HEK293 (cell line): Measurements from ENCODE around the gene RNF115.

Source experiments
- BCL11B ChIP-seq: fragments of 450-650 bp; formaldehyde crosslinking; IDR thresholded peaks from 2 replicates; pipeline ENCODE4 v1.5.1; 2016; ENCODE audit warnings: low read depth, missing biosample characterization, missing genetic modification characterization
- KLF10 ChIP-seq: fragments of 450-650 bp; IDR thresholded peaks from 2 replicates; pipeline ENCODE4 v1.5.1; 2018; ENCODE audit warnings: missing biosample characterization, mild to moderate bottlenecking, missing genetic modification characterization
- KLF7 ChIP-seq: fragments of 450-650 bp; formaldehyde crosslinking; IDR thresholded peaks from 2 replicates; pipeline ENCODE4 v1.5.1; 2016; ENCODE audit warnings: missing biosample characterization, missing genetic modification characterization, borderline replicate concordance
- KLF8 ChIP-seq: fragments of 450-650 bp; formaldehyde crosslinking; IDR thresholded peaks from 2 replicates; pipeline ENCODE4 v1.5.1; 2016; ENCODE audit warnings: missing biosample characterization, missing genetic modification characterization
- KLF9 ChIP-seq: fragments of 450-650 bp; formaldehyde crosslinking; IDR thresholded peaks from 2 replicates; pipeline ENCODE4 v1.5.1; 2016; ENCODE audit warnings: missing biosample characterization, missing genetic modification characterization, low read depth
- SCRT2 ChIP-seq: fragments of 450-650 bp; formaldehyde crosslinking; IDR thresholded peaks from 2 replicates; pipeline ENCODE4 v1.5.1; 2016; ENCODE audit warnings: missing biosample characterization, missing genetic modification characterization
- ZBTB17 ChIP-seq: fragments of 450-650 bp; formaldehyde crosslinking; IDR thresholded peaks from 2 replicates; pipeline ENCODE4 v1.5.1; 2016; ENCODE audit warnings: missing biosample characterization, missing genetic modification characterization
- ZBTB48 ChIP-seq: fragments of 450-650 bp; formaldehyde crosslinking; IDR thresholded peaks from 2 replicates; pipeline ENCODE4 v1.5.1; 2016; ENCODE audit warnings: missing biosample characterization, missing genetic modification characterization
- ZEB2 ChIP-seq: fragments of 450-650 bp; formaldehyde crosslinking; IDR thresholded peaks from 2 replicates; pipeline ENCODE4 v1.5.1; 2016; ENCODE audit warnings: missing biosample characterization, missing genetic modification characterization
- ZFHX2 ChIP-seq: fragments of 450-650 bp; formaldehyde crosslinking; conservative IDR thresholded peaks from 2 replicates; pipeline ENCODE4 v1.5.1; 2016; ENCODE audit warnings: missing biosample characterization, missing genetic modification characterization
- ZIC2 ChIP-seq: fragments of 450-650 bp; formaldehyde crosslinking; IDR thresholded peaks from 2 replicates; pipeline ENCODE4 v1.5.1; 2016; ENCODE audit warnings: missing biosample characterization, missing genetic modification characterization
- ZNF133 ChIP-seq: fragments of 450-650 bp; formaldehyde crosslinking; IDR thresholded peaks from 2 replicates; pipeline ENCODE4 v1.5.1; 2016; ENCODE audit warnings: missing biosample characterization, missing genetic modification characterization
- ZNF140 ChIP-seq: fragments of 450-650 bp; formaldehyde crosslinking; IDR thresholded peaks from 2 replicates; pipeline ENCODE4 v1.5.1; 2016; ENCODE audit warnings: missing biosample characterization, missing genetic modification characterization
- ZNF146 ChIP-seq: fragments of 450-650 bp; formaldehyde crosslinking; IDR thresholded peaks from 2 replicates; pipeline ENCODE4 v1.5.1; 2016; ENCODE audit warnings: missing biosample characterization, missing genetic modification characterization
- ZNF157 ChIP-seq: fragments of 450-650 bp; formaldehyde crosslinking; IDR thresholded peaks from 2 replicates; pipeline ENCODE4 v1.5.1; 2016; ENCODE audit warnings: missing biosample characterization, missing genetic modification characterization
- ZNF19 ChIP-seq: fragments of 450-650 bp; formaldehyde crosslinking; IDR thresholded peaks from 2 replicates; pipeline ENCODE4; 2016; ENCODE audit warnings: missing biosample characterization, missing genetic modification characterization, low read depth
- ZNF239 ChIP-seq: fragments of 450-650 bp; formaldehyde crosslinking; IDR thresholded peaks from 2 replicates; pipeline ENCODE4 v1.5.1; 2016; ENCODE audit warnings: missing biosample characterization, missing genetic modification characterization
- ZNF24 ChIP-seq: fragments of 450-650 bp; formaldehyde crosslinking; IDR thresholded peaks from 2 replicates; pipeline ENCODE4 v1.5.1; 2016; ENCODE audit warnings: missing biosample characterization, missing genetic modification characterization
- ZNF248 ChIP-seq: fragments of 450-650 bp; formaldehyde crosslinking; IDR thresholded peaks from 2 replicates; pipeline ENCODE4 v1.5.1; 2017; ENCODE audit warnings: missing biosample characterization, missing genetic modification characterization
- ZNF394 ChIP-seq: fragments of 450-650 bp; formaldehyde crosslinking; IDR thresholded peaks from 2 replicates; pipeline ENCODE4 v1.5.1; 2016; ENCODE audit warnings: missing biosample characterization, missing genetic modification characterization, mild to moderate bottlenecking, moderate library complexity, borderline replicate concordance
- ZNF404 ChIP-seq: fragments of 450-650 bp; formaldehyde crosslinking; IDR thresholded peaks from 2 replicates; pipeline ENCODE4 v1.5.1; 2017; ENCODE audit warnings: missing biosample characterization, missing genetic modification characterization
- ZNF416 ChIP-seq: fragments of 450-650 bp; formaldehyde crosslinking; IDR thresholded peaks from 2 replicates; pipeline ENCODE4 v1.5.1; 2016; ENCODE audit warnings: missing biosample characterization, missing genetic modification characterization
- ZNF600 ChIP-seq: fragments of 450-650 bp; formaldehyde crosslinking; IDR thresholded peaks from 2 replicates; pipeline ENCODE4 v1.5.1; 2016; ENCODE audit warnings: missing biosample characterization, missing genetic modification characterization
- ZNF776 ChIP-seq: fragments of 450-650 bp; formaldehyde crosslinking; IDR thresholded peaks from 2 replicates; pipeline ENCODE4 v1.5.0; 2017; ENCODE audit warnings: missing biosample characterization, missing genetic modification characterization, borderline replicate concordance
- ZNF792 ChIP-seq: fragments of 450-650 bp; formaldehyde crosslinking; IDR thresholded peaks from 2 replicates; pipeline ENCODE4 v1.5.1; 2016; ENCODE audit warnings: missing biosample characterization, missing genetic modification characterization
- ZSCAN16 ChIP-seq: fragments of 450-650 bp; formaldehyde crosslinking; IDR thresholded peaks from 2 replicates; pipeline ENCODE4 v1.5.1; 2016; ENCODE audit warnings: missing biosample characterization, missing genetic modification characterization
- ZSCAN23 ChIP-seq: fragments of 450-650 bp; formaldehyde crosslinking; IDR thresholded peaks from 2 replicates; pipeline ENCODE4 v1.5.1; 2016; ENCODE audit warnings: missing biosample characterization, missing genetic modification characterization
- ZSCAN30 ChIP-seq: fragments of 450-650 bp; IDR thresholded peaks from 2 replicates; pipeline ENCODE4 v1.5.1; 2018; ENCODE audit warnings: missing biosample characterization, mild to moderate bottlenecking, missing genetic modification characterization, moderate library complexity
- TF ChIP-seq, protein P1 (sequence below): IDR thresholded peaks from 2 replicates; pipeline ENCODE4 v1.6.1; 2011; ENCODE audit warnings: mild to moderate bottlenecking, low read depth, low read length, borderline replicate concordance
- TF ChIP-seq, protein P2 (sequence below): fragments of 450-650 bp; formaldehyde crosslinking; IDR thresholded peaks from 2 replicates; pipeline ENCODE4 v1.5.1; 2016; ENCODE audit warnings: missing biosample characterization, missing genetic modification characterization
- TF ChIP-seq, protein P3 (sequence below): fragments of 450-650 bp; IDR thresholded peaks from 2 replicates; pipeline ENCODE4 v1.5.1; 2018; ENCODE audit warnings: missing biosample characterization, missing genetic modification characterization
- TF ChIP-seq, protein P4 (sequence below): fragments of 450-650 bp; formaldehyde crosslinking; IDR thresholded peaks from 2 replicates; pipeline ENCODE4 v1.5.1; 2016; ENCODE audit warnings: missing biosample characterization, missing genetic modification characterization
- TF ChIP-seq, protein P5 (sequence below): fragments of 450-650 bp; formaldehyde crosslinking; optimal IDR thresholded peaks from 2 replicates; pipeline ENCODE3; 2016; ENCODE audit warnings: missing biosample characterization, mild to moderate bottlenecking, missing genetic modification characterization

Gene RNF115

DNA sequence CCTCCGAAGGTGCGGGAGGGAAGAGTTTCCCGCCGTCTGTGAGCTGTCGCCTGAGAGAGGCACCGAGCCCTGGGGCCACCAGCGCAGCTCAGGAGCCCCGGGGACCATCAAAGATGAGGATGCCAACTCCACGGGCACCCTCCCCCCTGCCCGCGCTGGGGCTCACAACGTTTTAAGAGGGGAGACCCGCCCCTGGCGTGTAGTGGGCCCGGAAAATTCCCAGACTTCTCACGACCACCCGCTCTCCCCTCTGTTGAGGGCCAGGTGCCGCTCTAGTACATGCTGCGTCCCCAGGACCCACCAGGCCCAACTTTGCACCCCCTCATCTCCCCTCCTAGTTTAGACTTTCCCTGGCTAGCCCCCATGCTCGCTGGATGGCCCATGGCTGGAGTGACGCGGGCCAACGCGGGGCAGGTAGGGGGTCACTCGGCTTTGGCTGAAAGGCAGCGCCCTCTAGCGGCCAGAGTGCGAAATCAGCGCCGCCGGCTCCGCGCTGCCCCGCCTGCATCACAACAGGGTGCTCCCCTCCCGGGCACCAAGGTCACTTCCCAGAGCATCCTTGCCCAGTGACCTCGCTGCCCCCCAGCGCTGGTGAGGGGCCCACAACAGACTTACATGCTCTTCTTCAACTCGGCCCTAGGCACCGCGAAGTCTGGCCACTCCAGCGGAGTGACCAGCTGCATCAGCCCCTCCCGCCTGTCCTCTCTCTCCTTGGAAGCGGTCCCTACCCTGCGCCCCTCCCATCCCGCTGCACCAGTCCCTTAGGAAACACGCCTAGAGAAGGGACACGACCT is 102.8 kb downstream of the RNF115 start (continued):
- TF ChIP-seq, protein P1, sequence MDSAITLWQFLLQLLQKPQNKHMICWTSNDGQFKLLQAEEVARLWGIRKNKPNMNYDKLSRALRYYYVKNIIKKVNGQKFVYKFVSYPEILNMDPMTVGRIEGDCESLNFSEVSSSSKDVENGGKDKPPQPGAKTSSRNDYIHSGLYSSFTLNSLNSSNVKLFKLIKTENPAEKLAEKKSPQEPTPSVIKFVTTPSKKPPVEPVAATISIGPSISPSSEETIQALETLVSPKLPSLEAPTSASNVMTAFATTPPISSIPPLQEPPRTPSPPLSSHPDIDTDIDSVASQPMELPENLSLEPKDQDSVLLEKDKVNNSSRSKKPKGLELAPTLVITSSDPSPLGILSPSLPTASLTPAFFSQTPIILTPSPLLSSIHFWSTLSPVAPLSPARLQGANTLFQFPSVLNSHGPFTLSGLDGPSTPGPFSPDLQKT = no peak
- TF ChIP-seq, protein P2, sequence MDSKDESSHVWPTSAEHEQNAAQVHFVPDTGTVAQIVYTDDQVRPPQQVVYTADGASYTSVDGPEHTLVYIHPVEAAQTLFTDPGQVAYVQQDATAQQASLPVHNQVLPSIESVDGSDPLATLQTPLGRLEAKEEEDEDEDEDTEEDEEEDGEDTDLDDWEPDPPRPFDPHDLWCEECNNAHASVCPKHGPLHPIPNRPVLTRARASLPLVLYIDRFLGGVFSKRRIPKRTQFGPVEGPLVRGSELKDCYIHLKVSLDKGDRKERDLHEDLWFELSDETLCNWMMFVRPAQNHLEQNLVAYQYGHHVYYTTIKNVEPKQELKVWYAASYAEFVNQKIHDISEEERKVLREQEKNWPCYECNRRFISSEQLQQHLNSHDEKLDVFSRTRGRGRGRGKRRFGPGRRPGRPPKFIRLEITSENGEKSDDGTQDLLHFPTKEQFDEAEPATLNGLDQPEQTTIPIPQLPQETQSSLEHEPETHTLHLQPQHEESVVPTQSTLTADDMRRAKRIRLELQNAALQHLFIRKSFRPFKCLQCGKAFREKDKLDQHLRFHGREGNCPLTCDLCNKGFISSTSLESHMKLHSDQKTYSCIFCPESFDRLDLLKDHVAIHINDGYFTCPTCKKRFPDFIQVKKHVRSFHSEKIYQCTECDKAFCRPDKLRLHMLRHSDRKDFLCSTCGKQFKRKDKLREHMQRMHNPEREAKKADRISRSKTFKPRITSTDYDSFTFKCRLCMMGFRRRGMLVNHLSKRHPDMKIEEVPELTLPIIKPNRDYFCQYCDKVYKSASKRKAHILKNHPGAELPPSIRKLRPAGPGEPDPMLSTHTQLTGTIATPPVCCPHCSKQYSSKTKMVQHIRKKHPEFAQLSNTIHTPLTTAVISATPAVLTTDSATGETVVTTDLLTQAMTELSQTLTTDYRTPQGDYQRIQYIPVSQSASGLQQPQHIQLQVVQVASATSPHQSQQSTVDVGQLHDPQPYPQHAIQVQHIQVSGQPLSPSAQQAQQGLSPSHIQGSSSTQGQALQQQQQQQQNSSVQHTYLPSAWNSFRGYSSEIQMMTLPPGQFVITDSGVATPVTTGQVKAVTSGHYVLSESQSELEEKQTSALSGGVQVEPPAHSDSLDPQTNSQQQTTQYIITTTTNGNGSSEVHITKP (tag by site-specific recombination) = peak; percentile 49
- TF ChIP-seq ZFHX2 (tag by site-specific recombination) (no peak), ZNF140 (tag by site-specific recombination) (no peak), ZNF404 (tag by site-specific recombination) (no peak), ZBTB17 (tag by site-specific recombination) (peak; percentile 65), BCL11B (tag by site-specific recombination) (peak; percentile 89), ZBTB48 (tag by site-specific recombination) (peak; percentile 99), ZNF157 (tag by site-specific recombination) (no peak), KLF10 (tag by site-specific recombination) (no peak), ZNF776 (tag by site-specific recombination) (no peak), ZSCAN23 (no peak), SCRT2 (tag by site-specific recombination) (0 out of 2 replicates have a peak, but pooled peaks have one; percentile 34), KLF7 (tag by site-specific recombination) (no peak), ZNF146 (tag by site-specific recombination) (no peak), KLF8 (tag by site-specific recombination) (peak; percentile 57; the same call in 1 of the 2 replicates), ZEB2 (peak; percentile 61), ZNF248 (tag by site-specific recombination) (no peak), ZNF394 (tag by site-specific recombination) (0 out of 2 replicates have a peak, but pooled peaks have one; percentile 59), ZNF416 (tag by site-specific recombination) (no peak), ZNF792 (tag by site-specific recombination) (no peak), ZNF239 (tag by site-specific recombination) (no peak), ZIC2 (tag by site-specific recombination) (peak; percentile 78), ZNF133 (tag by site-specific recombination) (no peak), ZNF19 (tag by site-specific recombination) (no peak), ZSCAN30 (peak; percentile 43; the same call in 1 of the 2 replicates), ZSCAN16 (tag by site-specific recombination) (no peak), KLF9 (tag by site-specific recombination) (0 out of 2 replicates have a peak, but pooled peaks have one; percentile 31), ZNF600 (tag by site-specific recombination) (peak; percentile 83), ZNF24 (0 out of 2 replicates have a peak, but pooled peaks have one; percentile 43)
- TF ChIP-seq, protein P3, sequence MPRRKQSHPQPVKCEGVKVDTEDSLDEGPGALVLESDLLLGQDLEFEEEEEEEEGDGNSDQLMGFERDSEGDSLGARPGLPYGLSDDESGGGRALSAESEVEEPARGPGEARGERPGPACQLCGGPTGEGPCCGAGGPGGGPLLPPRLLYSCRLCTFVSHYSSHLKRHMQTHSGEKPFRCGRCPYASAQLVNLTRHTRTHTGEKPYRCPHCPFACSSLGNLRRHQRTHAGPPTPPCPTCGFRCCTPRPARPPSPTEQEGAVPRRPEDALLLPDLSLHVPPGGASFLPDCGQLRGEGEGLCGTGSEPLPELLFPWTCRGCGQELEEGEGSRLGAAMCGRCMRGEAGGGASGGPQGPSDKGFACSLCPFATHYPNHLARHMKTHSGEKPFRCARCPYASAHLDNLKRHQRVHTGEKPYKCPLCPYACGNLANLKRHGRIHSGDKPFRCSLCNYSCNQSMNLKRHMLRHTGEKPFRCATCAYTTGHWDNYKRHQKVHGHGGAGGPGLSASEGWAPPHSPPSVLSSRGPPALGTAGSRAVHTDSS (tag by site-specific recombination) = no peak
- TF ChIP-seq, protein P4, sequence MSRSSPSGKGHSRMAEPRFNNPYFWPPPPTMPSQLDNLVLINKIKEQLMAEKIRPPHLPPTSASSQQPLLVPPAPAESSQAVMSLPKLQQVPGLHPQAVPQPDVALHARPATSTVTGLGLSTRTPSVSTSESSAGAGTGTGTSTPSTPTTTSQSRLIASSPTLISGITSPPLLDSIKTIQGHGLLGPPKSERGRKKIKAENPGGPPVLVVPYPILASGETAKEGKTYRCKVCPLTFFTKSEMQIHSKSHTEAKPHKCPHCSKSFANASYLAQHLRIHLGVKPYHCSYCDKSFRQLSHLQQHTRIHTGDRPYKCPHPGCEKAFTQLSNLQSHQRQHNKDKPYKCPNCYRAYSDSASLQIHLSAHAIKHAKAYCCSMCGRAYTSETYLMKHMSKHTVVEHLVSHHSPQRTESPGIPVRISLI (tag by site-specific recombination) = no peak
- TF ChIP-seq, protein P5, sequence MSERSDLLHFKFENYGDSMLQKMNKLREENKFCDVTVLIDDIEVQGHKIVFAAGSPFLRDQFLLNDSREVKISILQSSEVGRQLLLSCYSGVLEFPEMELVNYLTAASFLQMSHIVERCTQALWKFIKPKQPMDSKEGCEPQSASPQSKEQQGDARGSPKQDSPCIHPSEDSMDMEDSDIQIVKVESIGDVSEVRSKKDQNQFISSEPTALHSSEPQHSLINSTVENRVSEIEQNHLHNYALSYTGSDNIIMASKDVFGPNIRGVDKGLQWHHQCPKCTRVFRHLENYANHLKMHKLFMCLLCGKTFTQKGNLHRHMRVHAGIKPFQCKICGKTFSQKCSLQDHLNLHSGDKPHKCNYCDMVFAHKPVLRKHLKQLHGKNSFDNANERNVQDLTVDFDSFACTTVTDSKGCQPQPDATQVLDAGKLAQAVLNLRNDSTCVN (tag by site-specific recombination) = peak; percentile 25
